GM12878 (cell line): ENCODE measurements around the gene EME2. TPM values are rescaled to one million over a fixed set of nuclear protein-coding genes. Genes with fewer than 3 reads are reported as not detected.

Source experiments
- ATAC-seq: fragments of 200-7000 bp; cut with Tn5 transposase; 3 replicates; pipeline ENCODE4 v1.9.1; 2020; ENCODE audit warnings: mild to moderate bottlenecking, moderate library complexity
- BruUV-seq: library from RNA; stranded (reverse); fragments of 400-500 nt; replicated peaks from 2 replicates; lab custom pipeline; 2021; lab: Mats Ljungman, UMichigan
- CTCF ChIA-PET: fragments of 300-600 bp; sonication (Branson Sonifier 250); formaldehyde crosslinking; extraction: SDS; loops from one replicate; lab custom pipeline; 2021; ENCODE audit warnings: inconsistent platforms; lab: Yijun Ruan, JAX
- POLR2A ChIA-PET: fragments of 350-600 bp; formaldehyde crosslinking; extraction: SDS; loops from one replicate; lab custom pipeline; 2021; ENCODE audit warnings: inconsistent platforms; lab: Charles Lee
- RAD21 ChIA-PET: fragments of 300-600 bp; sonication (Branson Sonifier 250); formaldehyde crosslinking; loops from one replicate; lab custom pipeline; 2023; ENCODE audit warnings: antibody characterized with exemption; ENCODE audit not compliant: unreplicated experiment; lab: Charles Lee
- SMC1A ChIA-PET: fragments of 300-600 bp; sonication (Branson Sonifier 250); formaldehyde crosslinking; loops from one replicate; lab custom pipeline; 2023; ENCODE audit not compliant: unreplicated experiment, uncharacterized antibody; lab: Charles Lee
- DNase-seq: peaks from one replicate; pipeline ENCODE4 v3.0.0-alpha.2; 2011; ENCODE audit warnings: low read depth, low spot score
- FAIRE-seq: peaks from 3 replicates; lab custom pipeline; 2011; peaks lifted over from hg19 to GRCh38; lab: Jason Lieb, UNC
- H2AFZ ChIP-seq: 2 replicates; pipeline ENCODE4 v1.6.0; 2011; ENCODE audit warnings: low read depth, low read length, control low read depth; ENCODE audit not compliant: control insufficient read depth
- H3K27ac ChIP-seq: 2 replicates; pipeline ENCODE4 v1.5.1; 2011; ENCODE audit warnings: control low read depth; ENCODE audit not compliant: control insufficient read depth, insufficient read depth
- H3K27me3 ChIP-seq, 2 experiments: replicated peaks in 1 of 2; 2 replicates each; pipeline versions ENCODE4 v1.6.0 to v1.6.1; 2011; ENCODE audit warnings: low read length in 1 of 2; ENCODE audit not compliant: control insufficient read depth in 2 of 2, insufficient read depth in 2 of 2
- H3K36me3 ChIP-seq, 2 experiments: 2 replicates each; pipeline ENCODE4 v1.5.1; 2011; ENCODE audit warnings: low read length in 1 of 2; ENCODE audit not compliant: control insufficient read depth in 2 of 2, insufficient read depth in 2 of 2
- H3K4me1 ChIP-seq: 2 replicates; pipeline ENCODE4 v1.6.1; 2011; ENCODE audit warnings: mild to moderate bottlenecking, low read length, moderate library complexity, mixed read lengths; ENCODE audit not compliant: control insufficient read depth, insufficient read depth
- H3K4me2 ChIP-seq: 2 replicates; pipeline ENCODE4 v1.6.0; 2011; ENCODE audit warnings: control low read depth; ENCODE audit not compliant: control insufficient read depth, insufficient read depth
- H3K4me3 ChIP-seq: fragments of 200-600 bp; sonication (generic); 2 replicates; pipeline ENCODE4 v1.5.1; 2016
- H3K79me2 ChIP-seq: 2 replicates; pipeline ENCODE4 v1.6.0; 2011; ENCODE audit warnings: low read length; ENCODE audit not compliant: control insufficient read depth, insufficient read depth
- H3K9ac ChIP-seq: 2 replicates; pipeline ENCODE4 v1.8.0; 2011; ENCODE audit warnings: low read length, control low read depth, mixed read lengths; ENCODE audit not compliant: control insufficient read depth, insufficient read depth
- H3K9me3 ChIP-seq: replicated peaks from 3 replicates; pipeline ENCODE4 v1.5.1; 2011; ENCODE audit warnings: mild to moderate bottlenecking, low read length; ENCODE audit not compliant: control insufficient read depth, insufficient read depth
- H4K20me1 ChIP-seq: 2 replicates; pipeline ENCODE4 v1.6.0; 2011; ENCODE audit not compliant: control insufficient read depth, insufficient read depth
- TAF1 ChIP-seq: IDR thresholded peaks from 2 replicates; pipeline ENCODE4 v1.6.1; 2011; ENCODE audit warnings: mild to moderate bottlenecking, low read depth, low read length, borderline replicate concordance
- TARDBP ChIP-seq: IDR thresholded peaks from 2 replicates; pipeline ENCODE4 v1.6.1; 2016; ENCODE audit warnings: borderline replicate concordance
- TCF7 ChIP-seq: IDR thresholded peaks from 2 replicates; pipeline ENCODE4 v1.6.1; 2014; ENCODE audit warnings: antibody characterized with exemption, borderline replicate concordance
- WGBS: methylation state at CpG from one replicate; pipeline ENCODE4 v1.1.6; 2016; ENCODE audit warnings: low lambda C conversion rate; ENCODE audit not compliant: insufficient replicate concordance, insufficient coverage; ENCODE audit errors: missing lambda C conversion rate; 5-methylcytosine and 5-hydroxymethylcytosine counted together
- in situ Hi-C: fragments of 300-500 bp; cut with MboI; formaldehyde crosslinking; loops from 9 replicates; pipeline ENCODE4 v1.14.3; 2018; ENCODE audit warnings: mixed read lengths
- intact Hi-C: fragments of 100-400 bp; cut with micrococcal nuclease; formaldehyde crosslinking; loops from one replicate; pipeline ENCODE4 v1.14.2; 2022; ENCODE audit not compliant: unreplicated experiment
- microRNA-seq: library from miRNA; unstranded; fragments of <30 nt; microRNA quantifications from one replicate; pipeline ENCODE4, GENCODE V29; 2018
- polyA plus RNA-seq, 11 experiments: library from polyadenylated mRNA; depleted of rRNA in 4 of 11; unstranded in 6 of 11; stranded (reverse) in 5 of 11; fragments of >200 nt; fragmentation: Nextera tagmentation in 4 of 11; fragmentation: Illumina TruSeq in 1 of 11; extraction: Ambion mirVana in 4 of 11; extraction: Trizol in 1 of 11; gene quantifications; 1 replicate in 1 of 11; 2 replicates in 10 of 11; pipeline versions ENCODE4 v1.2.1 to v1.2.3, GENCODE V29; 2011 to 2016; ENCODE audit warnings: inconsistent platforms in 2 of 11, missing spikeins in 2 of 11, low read depth in 1 of 11
- small RNA-seq: library from RNA; depleted of rRNA; stranded (forward); fragments of <200 nt; gene quantifications from one replicate; pipeline ENCODE3, GENCODE V24; 2014
- total RNA-seq, 4 experiments: library from RNA; depleted of rRNA in 3 of 4; stranded (reverse); fragments of >200 nt in 3 of 4; fragmentation: Illumina TruSeq in 1 of 4; extraction: Trizol in 1 of 4; gene quantifications; 2 replicates each; pipeline versions ENCODE4 v1.2.1 to v1.2.3, GENCODE V29; 2013 to 2021
- TF ChIP-seq, protein P1 (sequence below): fragments of 450-650 bp; formaldehyde crosslinking; IDR thresholded peaks from 2 replicates; pipeline ENCODE4 v1.4.0; 2022; ENCODE audit warnings: mild to moderate bottlenecking, moderate library complexity

Gene EME2
- total and polyA plus RNA-seq, 10 of the 15 experiments (the other 5 are each of a cell fraction or from before 2014, with no cell fraction given): 0.29 to 16.9 (median 4.1) TPM

DNA sequence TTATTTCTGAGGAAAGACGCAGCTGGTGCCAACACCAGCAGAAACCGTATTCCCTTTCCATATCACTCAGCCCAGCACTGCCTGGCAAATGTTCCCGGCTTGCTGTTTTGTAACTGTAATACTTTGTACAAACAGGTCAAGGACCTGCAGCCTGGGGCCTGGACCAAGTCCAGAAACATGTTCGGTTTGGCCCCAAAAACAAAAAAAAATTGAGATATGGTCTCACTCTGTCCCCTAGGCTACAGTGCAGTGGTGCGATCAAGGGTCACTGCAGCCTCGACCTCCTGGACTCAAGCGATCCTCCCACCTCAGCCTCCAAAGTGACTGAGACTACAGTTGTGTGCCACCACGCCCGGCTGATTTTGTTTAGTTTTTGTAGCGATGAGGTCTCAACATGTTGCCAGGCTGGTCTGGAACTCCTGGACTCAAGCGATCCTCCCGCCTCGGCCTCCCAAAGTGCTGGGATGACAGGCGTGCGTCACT, 52.8 kb downstream of the EME2 start:
- ATAC-seq (no peak), DNase-seq (no peak), FAIRE-seq (no peak)
- 54% methylated on average over 15 of the region's 15 CpGs for WGBS
- BruUV-seq: TSS peak; percentile 74
- H3K27ac ChIP-seq: no peak overlapping the region
- CTCF ChIA-PET: no interaction called here
- RAD21 ChIA-PET: no interaction called here
- in situ Hi-C loops (no loop called here), intact Hi-C loops (no loop called here)
- no peaks in the 10 kb centered on the region for H3K9me3 ChIP-seq
- no peak overlapping the region for H3K9ac ChIP-seq
- H3K4me3 ChIP-seq: peak overlapping the region; percentile 75
- TF ChIP-seq, protein P1, sequence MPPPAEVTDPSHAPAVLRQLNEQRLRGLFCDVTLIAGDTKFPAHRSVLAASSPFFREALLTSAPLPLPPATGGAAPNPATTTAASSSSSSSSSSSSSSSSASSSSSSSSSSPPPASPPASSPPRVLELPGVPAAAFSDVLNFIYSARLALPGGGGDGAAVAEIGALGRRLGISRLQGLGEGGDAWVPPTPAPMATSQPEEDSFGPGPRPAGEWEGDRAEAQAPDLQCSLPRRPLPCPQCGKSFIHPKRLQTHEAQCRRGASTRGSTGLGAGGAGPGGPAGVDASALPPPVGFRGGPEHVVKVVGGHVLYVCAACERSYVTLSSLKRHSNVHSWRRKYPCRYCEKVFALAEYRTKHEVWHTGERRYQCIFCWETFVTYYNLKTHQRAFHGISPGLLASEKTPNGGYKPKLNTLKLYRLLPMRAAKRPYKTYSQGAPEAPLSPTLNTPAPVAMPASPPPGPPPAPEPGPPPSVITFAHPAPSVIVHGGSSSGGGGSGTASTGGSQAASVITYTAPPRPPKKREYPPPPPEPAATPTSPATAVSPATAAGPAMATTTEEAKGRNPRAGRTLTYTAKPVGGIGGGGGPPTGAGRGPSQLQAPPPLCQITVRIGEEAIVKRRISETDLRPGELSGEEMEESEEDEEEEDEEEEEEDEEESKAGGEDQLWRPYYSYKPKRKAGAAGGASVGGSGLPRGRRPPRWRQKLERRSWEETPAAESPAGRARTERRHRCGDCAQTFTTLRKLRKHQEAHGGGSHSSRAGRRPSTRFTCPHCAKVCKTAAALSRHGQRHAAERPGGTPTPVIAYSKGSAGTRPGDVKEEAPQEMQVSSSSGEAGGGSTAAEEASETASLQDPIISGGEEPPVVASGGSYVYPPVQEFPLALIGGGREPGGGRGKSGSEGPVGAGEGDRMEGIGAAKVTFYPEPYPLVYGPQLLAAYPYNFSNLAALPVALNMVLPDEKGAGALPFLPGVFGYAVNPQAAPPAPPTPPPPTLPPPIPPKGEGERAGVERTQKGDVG (CRISPR knock-in tag): no peak
- no peak for TF ChIP-seq TARDBP
- no peak for TF ChIP-seq TCF7
- no peak for TF ChIP-seq TAF1
- H4K20me1 ChIP-seq: no peaks in the 10 kb centered on the region
- no peaks in the 10 kb centered on the region for H3K27me3 ChIP-seq
- SMC1A ChIA-PET: interaction anchor here (1.6 kb wide), 1 partner anchor 43 kb away, joined by 3 read pairs; the partner anchor contains the start of genes NUBP2 and SPSB3
- H3K4me2 ChIP-seq: peak overlapping the region; percentile 70
- H2AFZ ChIP-seq: no peak overlapping the region
- H3K36me3 ChIP-seq: no peaks in the 10 kb centered on the region
- H3K4me1 ChIP-seq: peaks cover 4% of the 10 kb centered on the region; the same call in 1 of the 2 replicates
- peaks cover 17% of the 10 kb centered on the region for H3K79me2 ChIP-seq
- POLR2A ChIA-PET: no interaction called here

Small RNAs within 50 kb of the gene (microRNA-seq; reads per million reads assigned to microRNA genes)
- 2.1 reads per million, percentile 6 among the genes with 10 or more reads in this experiment for gene MIR3177

Small RNAs within 50 kb of the gene (small RNA-seq; reads per million reads assigned to genes)
- 2.0 reads per million, percentile 61 among the genes with 10 or more reads in this experiment for gene MIR3177

Other genes with a start within 250 kb of the EME2 start
Only the 7 nearest of the 25 such genes appear.
- gene NME3, start 1.3 kb upstream of the EME2 start, total RNA-seq (2014; rRNA removed): 49.8 and 55.5 TPM in 2 replicates
- 4.3 and 5.2 TPM in 2 replicates for gene NME3, start 1.3 kb upstream of the EME2 start, total RNA-seq (2014; rRNA removed; fragmentation: Illumina TruSeq; extraction: Trizol)
- gene NME3, start 1.3 kb upstream of the EME2 start, total RNA-seq (2021): 46.7 and 47.7 TPM in 2 replicates
- gene NME3, start 1.3 kb upstream of the EME2 start, polyA plus RNA-seq (2011; rRNA removed): 5.1 and 13.6 TPM in 2 replicates
- gene NME3, start 1.3 kb upstream of the EME2 start, polyA plus RNA-seq (2014; fragmentation: Illumina TruSeq; extraction: Trizol): 0.81 TPM in 1 of 2 replicates, not detected in the other
- gene NME3, start 1.3 kb upstream of the EME2 start, polyA plus RNA-seq (2014; fragmentation: Nextera tagmentation; extraction: Ambion mirVana): 1 to 10 TPM in 1 of 2 experiments, under 1 TPM in 1; 0.61 to 4.6 TPM
- gene NME3, start 1.3 kb upstream of the EME2 start, polyA plus RNA-seq (2014; rRNA removed): 51.7 and 63.4 TPM in 2 replicates
- 10 to 100 TPM; 39.5 to 41.1 TPM for gene NME3, start 1.3 kb upstream of the EME2 start, polyA plus RNA-seq (2016; fragmentation: Nextera tagmentation; extraction: Ambion mirVana)
- gene MRPS34, start 324 bp downstream of the EME2 start, total RNA-seq (2014; rRNA removed): 144 and 185 TPM in 2 replicates
- gene MRPS34, start 324 bp downstream of the EME2 start, total RNA-seq (2014; rRNA removed; fragmentation: Illumina TruSeq; extraction: Trizol): 92.3 and 109 TPM in 2 replicates
- 184 and 190 TPM in 2 replicates for gene MRPS34, start 324 bp downstream of the EME2 start, total RNA-seq (2021)
- 62.8 and 99.3 TPM in 2 replicates for gene MRPS34, start 324 bp downstream of the EME2 start, polyA plus RNA-seq (2011; rRNA removed)
- 18.2 and 56.0 TPM in 2 replicates for gene MRPS34, start 324 bp downstream of the EME2 start, polyA plus RNA-seq (2014; fragmentation: Illumina TruSeq; extraction: Trizol)
- gene MRPS34, start 324 bp downstream of the EME2 start, polyA plus RNA-seq (2014; fragmentation: Nextera tagmentation; extraction: Ambion mirVana): 10 to 100 TPM in 1 of 2 experiments, 1 to 10 TPM in 1; 3.6 to 17.9 TPM
- 189 and 209 TPM in 2 replicates for gene MRPS34, start 324 bp downstream of the EME2 start, polyA plus RNA-seq (2014; rRNA removed)
- 100 to 1,000 TPM; 265 to 285 TPM for gene MRPS34, start 324 bp downstream of the EME2 start, polyA plus RNA-seq (2016; fragmentation: Nextera tagmentation; extraction: Ambion mirVana)
- 22.2 and 26.2 TPM in 2 replicates for gene SPSB3, start 9.8 kb downstream of the EME2 start, total RNA-seq (2014; rRNA removed)
- 4.4 and 5.5 TPM in 2 replicates for gene SPSB3, start 9.8 kb downstream of the EME2 start, total RNA-seq (2014; rRNA removed; fragmentation: Illumina TruSeq; extraction: Trizol)
- 18.3 and 18.5 TPM in 2 replicates for gene SPSB3, start 9.8 kb downstream of the EME2 start, total RNA-seq (2021)
- 4.7 and 9.7 TPM in 2 replicates for gene SPSB3, start 9.8 kb downstream of the EME2 start, polyA plus RNA-seq (2011; rRNA removed)
- 0.97 and 2.8 TPM in 2 replicates for gene SPSB3, start 9.8 kb downstream of the EME2 start, polyA plus RNA-seq (2014; fragmentation: Illumina TruSeq; extraction: Trizol)
- 1 to 10 TPM in 1 of 2 experiments, under 1 TPM in 1; 0.31 to 1.5 TPM for gene SPSB3, start 9.8 kb downstream of the EME2 start, polyA plus RNA-seq (2014; fragmentation: Nextera tagmentation; extraction: Ambion mirVana)
- 26.9 and 32.4 TPM in 2 replicates for gene SPSB3, start 9.8 kb downstream of the EME2 start, polyA plus RNA-seq (2014; rRNA removed)
- 10 to 100 TPM; 25.3 to 26.1 TPM for gene SPSB3, start 9.8 kb downstream of the EME2 start, polyA plus RNA-seq (2016; fragmentation: Nextera tagmentation; extraction: Ambion mirVana)
- 88.8 and 106 TPM in 2 replicates for gene NUBP2, start 10.2 kb downstream of the EME2 start, total RNA-seq (2014; rRNA removed)
- 11.0 and 13.5 TPM in 2 replicates for gene NUBP2, start 10.2 kb downstream of the EME2 start, total RNA-seq (2014; rRNA removed; fragmentation: Illumina TruSeq; extraction: Trizol)
- gene NUBP2, start 10.2 kb downstream of the EME2 start, total RNA-seq (2021): 73.2 and 79.8 TPM in 2 replicates
- gene NUBP2, start 10.2 kb downstream of the EME2 start, polyA plus RNA-seq (2011; rRNA removed): 8.2 and 23.6 TPM in 2 replicates
- gene NUBP2, start 10.2 kb downstream of the EME2 start, polyA plus RNA-seq (2014; fragmentation: Illumina TruSeq; extraction: Trizol): 0.73 and 6.5 TPM in 2 replicates
- 1 to 10 TPM; 1.9 to 5.9 TPM for gene NUBP2, start 10.2 kb downstream of the EME2 start, polyA plus RNA-seq (2014; fragmentation: Nextera tagmentation; extraction: Ambion mirVana)
- 80.5 and 94.5 TPM in 2 replicates for gene NUBP2, start 10.2 kb downstream of the EME2 start, polyA plus RNA-seq (2014; rRNA removed)
- gene NUBP2, start 10.2 kb downstream of the EME2 start, polyA plus RNA-seq (2016; fragmentation: Nextera tagmentation; extraction: Ambion mirVana): 100 to 1,000 TPM; 115 to 129 TPM
- gene IGFALS, start 20.9 kb downstream of the EME2 start, total RNA-seq (2014; rRNA removed): 0.11 TPM in 1 of 2 replicates, not detected in the other
- not detected in 2 replicates for gene IGFALS, start 20.9 kb downstream of the EME2 start, total RNA-seq (2014; rRNA removed; fragmentation: Illumina TruSeq; extraction: Trizol)
- gene IGFALS, start 20.9 kb downstream of the EME2 start, total RNA-seq (2021): not detected in 2 replicates
- gene IGFALS, start 20.9 kb downstream of the EME2 start, polyA plus RNA-seq (2011; rRNA removed): not detected in 2 replicates
- gene IGFALS, start 20.9 kb downstream of the EME2 start, polyA plus RNA-seq (2014; fragmentation: Illumina TruSeq; extraction: Trizol): not detected in 2 replicates
- not detected for gene IGFALS, start 20.9 kb downstream of the EME2 start, polyA plus RNA-seq (2014; fragmentation: Nextera tagmentation; extraction: Ambion mirVana)
- gene IGFALS, start 20.9 kb downstream of the EME2 start, polyA plus RNA-seq (2014; rRNA removed): 0.04 TPM in 1 of 2 replicates, not detected in the other
- not detected for gene IGFALS, start 20.9 kb downstream of the EME2 start, polyA plus RNA-seq (2016; fragmentation: Nextera tagmentation; extraction: Ambion mirVana)
- 31.5 and 37.5 TPM in 2 replicates for gene HAGH, start 54.0 kb downstream of the EME2 start, total RNA-seq (2014; rRNA removed)
- gene HAGH, start 54.0 kb downstream of the EME2 start, total RNA-seq (2014; rRNA removed; fragmentation: Illumina TruSeq; extraction: Trizol): 18.9 and 22.6 TPM in 2 replicates
- 24.9 and 26.2 TPM in 2 replicates for gene HAGH, start 54.0 kb downstream of the EME2 start, total RNA-seq (2021)
- 6.4 and 12.1 TPM in 2 replicates for gene HAGH, start 54.0 kb downstream of the EME2 start, polyA plus RNA-seq (2011; rRNA removed)
- 7.8 and 19.9 TPM in 2 replicates for gene HAGH, start 54.0 kb downstream of the EME2 start, polyA plus RNA-seq (2014; fragmentation: Illumina TruSeq; extraction: Trizol)
- 1 to 10 TPM; 2.0 to 2.3 TPM for gene HAGH, start 54.0 kb downstream of the EME2 start, polyA plus RNA-seq (2014; fragmentation: Nextera tagmentation; extraction: Ambion mirVana)
- gene HAGH, start 54.0 kb downstream of the EME2 start, polyA plus RNA-seq (2014; rRNA removed): 47.3 and 50.1 TPM in 2 replicates
- gene HAGH, start 54.0 kb downstream of the EME2 start, polyA plus RNA-seq (2016; fragmentation: Nextera tagmentation; extraction: Ambion mirVana): 10 to 100 TPM; 37.8 to 43.3 TPM
- 36.1 and 43.0 TPM in 2 replicates for gene FAHD1, start 54.4 kb downstream of the EME2 start, total RNA-seq (2014; rRNA removed)
- 15.1 and 15.8 TPM in 2 replicates for gene FAHD1, start 54.4 kb downstream of the EME2 start, total RNA-seq (2014; rRNA removed; fragmentation: Illumina TruSeq; extraction: Trizol)
- 18.5 and 23.4 TPM in 2 replicates for gene FAHD1, start 54.4 kb downstream of the EME2 start, total RNA-seq (2021)
- gene FAHD1, start 54.4 kb downstream of the EME2 start, polyA plus RNA-seq (2011; rRNA removed): 16.4 and 19.1 TPM in 2 replicates
- gene FAHD1, start 54.4 kb downstream of the EME2 start, polyA plus RNA-seq (2014; fragmentation: Illumina TruSeq; extraction: Trizol): 13.2 and 13.3 TPM in 2 replicates
- 1 to 10 TPM; 4.3 to 10.0 TPM for gene FAHD1, start 54.4 kb downstream of the EME2 start, polyA plus RNA-seq (2014; fragmentation: Nextera tagmentation; extraction: Ambion mirVana)
- gene FAHD1, start 54.4 kb downstream of the EME2 start, polyA plus RNA-seq (2014; rRNA removed): 35.0 and 41.8 TPM in 2 replicates
- gene FAHD1, start 54.4 kb downstream of the EME2 start, polyA plus RNA-seq (2016; fragmentation: Nextera tagmentation; extraction: Ambion mirVana): 10 to 100 TPM; 29.8 to 32.8 TPM